HG03060 (cell line): ENCODE results near the gene ABCA6.

ENCODE experiments used
- ATAC-seq: cut with Tn5 transposase; IDR thresholded peaks from one replicate; pipeline ENCODE4 v1.9.1; 2021; ENCODE audit warnings: low read depth, moderate number of reproducible peaks; ENCODE audit not compliant: unreplicated experiment

Gene ABCA6

DNA sequence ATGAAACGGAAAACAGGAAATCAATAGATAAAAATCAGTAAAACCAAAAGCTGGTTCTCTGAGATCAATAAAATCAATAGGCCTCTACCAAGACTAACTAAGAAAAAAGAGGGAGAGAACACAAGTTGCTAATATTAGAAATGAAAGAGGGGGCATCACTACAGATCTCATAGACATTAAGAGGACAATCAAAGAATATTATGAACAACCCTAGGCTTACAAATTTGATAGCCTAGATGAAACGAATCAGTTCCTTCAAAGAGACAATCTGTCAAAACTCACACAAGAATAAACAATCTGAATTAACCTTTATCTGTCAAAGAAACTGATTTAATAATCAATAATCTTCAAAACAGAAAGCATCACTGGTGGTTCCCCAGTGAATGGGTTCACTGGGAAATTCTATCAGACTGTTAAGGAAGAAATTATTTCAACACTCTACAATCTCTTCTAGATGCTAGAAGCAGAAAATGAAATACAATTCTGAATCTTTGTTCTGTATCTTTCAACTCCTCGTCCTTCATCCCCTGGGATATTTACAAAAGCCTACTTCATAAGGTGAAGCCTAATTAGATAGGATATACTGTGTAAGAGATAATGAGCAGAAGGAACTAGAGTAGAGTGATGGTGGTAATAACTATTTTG, 85.4 kb downstream of the ABCA6 start:
- no peak for ATAC-seq

DNA sequence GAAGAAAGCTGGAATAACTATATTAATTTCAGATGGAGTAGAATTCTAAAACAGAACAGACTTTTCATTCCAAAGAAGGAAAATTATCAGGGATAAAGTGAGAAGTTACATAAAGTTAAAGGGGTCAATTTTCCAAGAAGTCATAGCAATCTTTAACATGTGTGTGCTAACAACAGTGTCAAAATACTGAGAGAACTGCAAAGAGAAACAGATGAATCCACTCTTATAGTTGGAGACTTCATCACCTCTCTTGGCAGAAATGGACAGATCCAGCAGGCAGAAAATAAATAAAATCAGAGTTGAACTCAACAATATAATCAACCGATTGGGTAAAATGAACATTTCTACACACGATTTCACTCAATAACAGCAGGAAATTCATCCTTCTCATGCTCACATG, 86.4 kb downstream of the ABCA6 start:
- ATAC-seq: no peak

- no peak for ATAC-seq
Observed at GRCh38 chr17:69050999-69051775, 90.5 kb downstream of the ABCA6 start.

DNA sequence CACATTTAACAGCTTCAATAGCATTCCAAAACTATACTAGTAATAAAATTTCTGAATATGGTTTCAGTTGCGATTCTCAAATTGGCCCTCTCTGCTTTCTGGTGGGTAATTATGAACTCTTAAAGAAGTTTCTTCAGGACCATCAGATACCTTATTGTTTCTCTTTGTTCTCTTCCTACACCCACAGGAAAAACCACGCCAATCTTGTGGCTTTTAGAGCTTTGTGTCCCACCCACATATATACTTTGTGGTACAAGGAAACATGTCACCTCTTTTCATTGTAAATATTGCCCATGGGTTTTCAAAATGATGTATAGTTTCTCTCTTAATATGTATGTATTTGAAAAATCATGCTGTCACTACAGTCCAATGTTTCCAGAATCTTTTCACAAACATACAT, 93.1 kb downstream of the ABCA6 start:
- ATAC-seq: no peak

GRCh38 chr17:69047368-69048263, 94.1 kb downstream of the ABCA6 start:
- ATAC-seq: no peak

- no peak for ATAC-seq
Observed at GRCh38 chr17:69046121-69046807, 95.4 kb downstream of the ABCA6 start.

DNA sequence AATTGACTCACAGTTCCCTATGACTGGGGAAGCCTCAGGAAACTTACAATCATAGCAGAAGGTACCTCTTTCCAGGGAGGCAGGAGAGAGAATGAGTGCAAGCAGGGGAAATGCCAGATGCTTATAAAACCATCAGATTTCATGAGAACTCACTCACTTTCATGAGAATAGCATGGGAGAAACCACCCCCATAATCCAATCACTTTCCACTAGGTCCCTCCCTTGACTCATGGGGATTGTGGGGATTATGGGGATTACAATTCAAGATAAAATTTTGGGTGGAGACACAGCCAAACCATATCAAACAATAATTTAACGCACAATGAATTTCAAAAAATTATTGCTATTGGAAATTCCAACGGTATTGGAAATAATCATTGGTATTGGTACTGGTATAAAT, 96.0 kb downstream of the ABCA6 start:
- ATAC-seq: no peak

DNA sequence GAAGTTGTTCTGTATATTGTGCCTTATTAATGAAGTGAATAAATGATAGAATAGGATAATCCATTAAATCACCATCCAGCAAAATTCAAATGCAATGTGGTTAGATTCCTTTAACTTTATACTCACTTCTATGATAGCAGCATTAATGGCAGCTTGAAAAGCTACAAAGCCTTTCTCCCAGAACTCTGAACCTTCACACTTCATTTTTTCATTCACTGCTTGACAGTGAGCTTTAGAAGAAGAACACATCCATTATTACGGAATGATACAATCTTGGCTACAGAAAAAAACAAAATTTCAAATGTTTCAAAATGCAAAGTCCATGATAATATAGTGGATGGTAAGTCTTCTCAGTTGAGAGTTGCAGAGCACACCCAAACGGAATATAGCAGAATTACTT, 97.3 kb downstream of the ABCA6 start:
- ATAC-seq: no peak

DNA sequence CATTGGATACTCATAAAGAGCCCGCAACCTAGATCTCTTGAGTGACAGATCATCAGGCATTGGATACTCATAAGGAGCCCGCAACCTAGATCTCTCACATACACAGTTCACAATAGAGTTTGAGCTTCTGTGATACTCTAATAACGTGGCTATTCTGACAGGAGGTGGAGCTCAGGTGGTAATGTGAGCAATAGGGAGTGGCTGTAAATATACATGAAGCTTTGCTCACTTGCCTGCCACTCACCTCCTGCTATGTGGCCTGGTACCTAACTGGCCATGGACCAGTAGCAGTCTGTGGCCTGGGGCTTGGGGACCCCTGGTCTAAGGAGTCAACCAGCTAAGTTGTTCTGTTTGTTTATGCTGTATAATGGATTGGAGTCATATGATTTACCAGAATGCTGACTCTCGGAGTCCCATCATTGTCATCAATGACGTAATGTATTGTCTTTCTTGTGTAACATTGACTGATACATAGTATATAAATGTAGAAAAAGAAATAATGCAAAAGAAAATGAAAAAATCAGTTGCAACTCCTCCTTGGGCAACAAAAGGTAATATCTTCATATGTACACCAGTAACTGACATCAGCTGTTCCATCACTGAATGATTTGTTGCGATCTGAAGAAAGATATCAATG, 98.5 kb downstream of the ABCA6 start:
- no peak for ATAC-seq

DNA sequence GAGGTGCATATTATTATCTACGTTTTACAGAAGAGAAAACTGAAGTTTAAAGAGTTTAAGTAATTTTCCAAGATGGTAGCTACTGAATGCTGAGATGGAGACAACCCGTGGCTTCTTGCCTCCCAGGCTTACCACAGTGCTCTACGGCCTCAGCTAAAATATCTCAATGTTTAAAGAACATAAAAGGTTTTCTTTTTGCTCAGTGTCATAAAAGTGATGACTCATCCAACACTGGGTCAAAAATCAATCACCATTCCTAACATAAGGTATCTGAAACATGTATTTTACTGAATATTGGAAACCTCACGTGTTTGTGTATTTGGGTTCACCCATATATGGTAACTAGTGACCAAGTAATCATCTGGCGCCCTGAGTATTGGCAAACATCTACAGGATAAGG, 99.4 kb downstream of the ABCA6 start:
- ATAC-seq: no peak

- ATAC-seq: no peak
Observed at GRCh38 chr17:69031839-69032238, 109.9 kb downstream of the ABCA6 start.

- ATAC-seq: no peak
Observed at GRCh38 chr17:69030169-69030568, 111.5 kb downstream of the ABCA6 start.
